Bronchial epithelial cell (primary cell): ENCODE results near the gene BMI1. TPM values are rescaled to one million over a fixed set of nuclear protein-coding genes. Genes with fewer than 3 reads are reported as not detected.

Experiments
- DNase-seq: peaks from one replicate; pipeline ENCODE4 v3.0.0-alpha.2; 2010; ENCODE audit warnings: low read depth
- FAIRE-seq: peaks from 2 replicates; lab custom pipeline; 2011; peaks lifted over from hg19 to GRCh38; lab: Jason Lieb, UNC
- H3K27me3 ChIP-seq: 2 replicates; pipeline ENCODE4 v1.5.1; 2011; ENCODE audit warnings: low read length; ENCODE audit not compliant: control insufficient read depth, insufficient read depth
- H3K36me3 ChIP-seq: 2 replicates; pipeline ENCODE4 v1.5.1; 2011; ENCODE audit warnings: low read length; ENCODE audit not compliant: control insufficient read depth, insufficient read depth
- H3K4me3 ChIP-seq: 2 replicates; pipeline ENCODE4 v1.5.1; 2011; ENCODE audit warnings: mild to moderate bottlenecking, low read depth, low read length, control low read depth
- total RNA-seq: library from RNA; depleted of rRNA; stranded (reverse); fragments of >200 nt; gene quantifications from 2 replicates; pipeline ENCODE4 v1.2.1, GENCODE V29; 2014
- TF ChIP-seq, protein P1 (sequence below): IDR thresholded peaks from 2 replicates; pipeline ENCODE4 v1.5.1; 2011; ENCODE audit warnings: mild to moderate bottlenecking, moderate library complexity, low read length, control low read depth, inconsistent platforms; ENCODE audit not compliant: insufficient read depth, severe bottlenecking

Gene BMI1
- total RNA-seq, 1 donor from 2014 or later, result 35.5 TPM

DNA sequence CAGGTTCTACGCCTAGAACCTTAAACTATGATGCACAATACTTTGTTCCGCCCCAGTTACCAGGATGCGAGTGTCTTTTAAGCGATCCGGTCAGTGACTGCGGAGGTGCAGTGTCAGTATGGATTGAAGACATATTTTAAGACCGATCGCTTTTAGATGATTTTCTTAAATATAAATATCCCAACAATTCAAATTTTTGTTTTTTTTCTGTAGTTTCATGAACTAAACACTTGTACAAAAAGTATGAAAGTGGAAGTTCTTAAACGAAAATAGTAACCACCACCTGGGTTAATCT lies 3.9 kb upstream of the BMI1 start:
- DNase-seq (no peak), FAIRE-seq (no peak)
- TF ChIP-seq, protein P1, sequence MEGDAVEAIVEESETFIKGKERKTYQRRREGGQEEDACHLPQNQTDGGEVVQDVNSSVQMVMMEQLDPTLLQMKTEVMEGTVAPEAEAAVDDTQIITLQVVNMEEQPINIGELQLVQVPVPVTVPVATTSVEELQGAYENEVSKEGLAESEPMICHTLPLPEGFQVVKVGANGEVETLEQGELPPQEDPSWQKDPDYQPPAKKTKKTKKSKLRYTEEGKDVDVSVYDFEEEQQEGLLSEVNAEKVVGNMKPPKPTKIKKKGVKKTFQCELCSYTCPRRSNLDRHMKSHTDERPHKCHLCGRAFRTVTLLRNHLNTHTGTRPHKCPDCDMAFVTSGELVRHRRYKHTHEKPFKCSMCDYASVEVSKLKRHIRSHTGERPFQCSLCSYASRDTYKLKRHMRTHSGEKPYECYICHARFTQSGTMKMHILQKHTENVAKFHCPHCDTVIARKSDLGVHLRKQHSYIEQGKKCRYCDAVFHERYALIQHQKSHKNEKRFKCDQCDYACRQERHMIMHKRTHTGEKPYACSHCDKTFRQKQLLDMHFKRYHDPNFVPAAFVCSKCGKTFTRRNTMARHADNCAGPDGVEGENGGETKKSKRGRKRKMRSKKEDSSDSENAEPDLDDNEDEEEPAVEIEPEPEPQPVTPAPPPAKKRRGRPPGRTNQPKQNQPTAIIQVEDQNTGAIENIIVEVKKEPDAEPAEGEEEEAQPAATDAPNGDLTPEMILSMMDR, result no peak
- Histone ChIP-seq H3K27me3 (peaks cover under 1% of the 10 kb centered on the region), H3K36me3 (no peaks in the 10 kb centered on the region), H3K4me3 (peak overlapping the region; percentile 63)

DNA sequence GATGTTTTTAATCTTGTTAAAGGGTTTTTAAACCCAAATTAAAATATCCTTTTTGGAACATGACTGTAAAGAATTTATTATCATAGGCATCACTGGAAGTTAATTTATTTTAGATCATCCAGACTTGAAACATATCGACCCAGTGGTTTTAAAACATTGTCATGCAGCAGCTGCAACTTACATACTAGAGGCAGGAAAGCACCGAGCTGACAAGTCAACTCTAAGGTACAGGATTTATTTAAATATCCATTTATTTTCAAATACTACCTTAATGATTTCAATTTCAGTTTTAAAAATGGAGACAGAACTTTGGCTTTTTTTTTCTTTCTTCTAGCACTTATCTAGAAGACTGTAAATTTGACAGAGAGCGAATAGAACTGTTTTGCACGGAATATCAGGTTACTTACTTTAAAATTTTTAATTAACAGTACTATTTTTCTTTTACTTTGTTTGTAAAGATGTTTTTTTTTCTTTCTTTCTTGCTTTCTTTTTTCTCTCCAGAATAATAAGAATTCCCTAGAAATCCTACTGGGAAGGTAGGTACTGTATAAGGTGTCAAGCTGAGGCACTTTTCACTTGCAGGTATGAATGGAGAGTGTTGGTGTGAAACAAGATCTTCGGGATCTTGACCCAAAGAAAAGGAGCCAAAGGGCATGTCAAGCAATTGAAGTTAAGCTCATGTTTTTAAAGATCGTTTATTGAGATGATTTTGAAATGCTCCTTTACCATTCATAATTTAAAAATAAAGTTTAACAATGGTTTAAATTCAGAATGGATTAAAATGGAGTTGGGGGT lies 2.9 kb upstream of the BMI1 start:
- DNase-seq (no peak), FAIRE-seq (no peak)
- no peak overlapping the region for H3K4me3 ChIP-seq

DNA sequence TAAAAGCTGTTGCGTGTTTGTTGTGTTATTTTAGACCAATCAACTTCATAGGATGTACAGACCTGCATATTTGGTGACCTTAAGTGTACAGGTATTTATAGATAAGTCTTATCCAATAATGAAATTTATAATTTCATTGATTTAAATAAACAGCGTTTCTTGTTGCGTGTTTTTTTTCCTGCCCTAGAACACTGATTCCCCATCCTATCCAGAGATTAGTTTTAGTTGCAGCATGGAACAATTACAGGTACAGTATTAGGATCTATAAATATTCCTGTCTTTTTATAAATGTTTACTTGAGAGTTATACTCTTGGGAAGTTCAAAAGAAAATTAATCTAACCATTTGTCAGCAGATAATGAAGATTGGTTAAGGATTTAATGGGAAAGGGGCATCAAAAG lies 2.1 kb upstream of the BMI1 start:
- H3K4me3 ChIP-seq, result no peak overlapping the region
- DNase-seq (no peak), FAIRE-seq (no peak)
- TF ChIP-seq, protein P1, result no peak
- H3K27me3 ChIP-seq, result peaks cover 14% of the 10 kb centered on the region
- H3K36me3 ChIP-seq, result no peaks in the 10 kb centered on the region

More for the DNA sequence above, 2.9 kb upstream of the BMI1 start:
- no peaks in the 10 kb centered on the region for H3K36me3 ChIP-seq
- H3K27me3 ChIP-seq, result peaks cover 9% of the 10 kb centered on the region
- TF ChIP-seq, protein P1, result no peak

DNA sequence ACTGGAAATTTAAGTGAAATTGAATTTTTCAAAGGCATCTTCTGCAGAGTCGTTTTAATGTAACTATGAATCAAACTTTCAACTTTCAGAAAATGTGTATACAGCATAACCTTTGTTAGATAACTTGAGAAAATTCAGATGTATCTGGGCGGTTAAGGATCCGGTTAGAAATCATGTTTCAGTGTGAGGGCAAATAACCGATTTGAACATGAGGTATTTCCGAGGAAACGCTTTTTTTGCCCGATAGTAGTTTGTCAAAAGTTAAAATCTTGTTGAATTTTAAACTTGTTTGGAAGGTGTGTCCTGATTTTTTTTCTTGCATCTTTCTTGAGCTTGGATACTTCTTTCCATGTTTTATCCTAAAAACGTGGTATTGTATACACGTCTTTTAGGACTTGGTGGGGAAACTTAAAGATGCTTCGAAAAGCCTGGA lies 1.3 kb upstream of the BMI1 start:
- Histone ChIP-seq H3K4me3 (no peak overlapping the region), H3K36me3 (no peaks in the 10 kb centered on the region), H3K27me3 (peaks cover 17% of the 10 kb centered on the region)
- FAIRE-seq (no peak), DNase-seq (no peak)
- TF ChIP-seq, protein P1, result no peak

DNA sequence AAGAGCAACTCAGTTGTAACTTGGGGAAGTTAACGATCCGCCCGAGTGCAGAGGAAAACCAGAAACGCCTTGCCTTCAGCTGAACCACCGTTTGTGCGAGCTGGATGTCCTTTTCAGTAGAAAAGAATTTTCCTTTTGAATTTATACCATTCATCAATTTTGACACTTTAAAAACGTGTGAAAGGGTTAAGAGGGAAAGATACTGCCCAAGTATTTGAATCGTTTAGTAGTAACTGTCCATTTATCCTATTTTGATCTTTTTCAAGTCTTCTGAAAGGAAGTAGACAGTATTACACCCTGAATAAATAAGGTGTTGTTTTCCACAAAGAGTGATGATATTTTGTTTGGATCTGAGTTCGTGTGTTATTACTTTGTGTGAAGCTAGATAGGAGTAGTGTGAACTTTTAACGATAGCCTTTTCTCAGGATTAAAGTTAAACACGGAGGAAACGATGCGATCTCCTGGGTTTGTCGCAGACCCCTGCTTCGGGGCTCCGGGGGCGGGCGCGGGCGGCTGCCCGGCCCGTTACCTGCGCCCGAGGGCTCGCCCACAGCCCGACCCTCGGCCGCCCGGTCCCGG lies 830 bp upstream of the BMI1 start:
- H3K36me3 ChIP-seq, result no peaks in the 10 kb centered on the region
- TF ChIP-seq, protein P1, result no peak
- peak overlapping the region; percentile 78 for H3K4me3 ChIP-seq
- peaks cover 17% of the 10 kb centered on the region for H3K27me3 ChIP-seq
- no peak for DNase-seq
- FAIRE-seq, result no peak
